Measurements from ENCODE around the gene C4orf50. TPM values are rescaled to one million over a fixed set of nuclear protein-coding genes. Genes with fewer than 3 reads are reported as not detected.
A peak's percentile ranks its signal among the peaks of the same experiment; 100 is the strongest.

Gene C4orf50
- total and polyA plus RNA-seq, 2 of the 4 experiments (the other 2 are of a cell fraction) = not detected

DNA sequence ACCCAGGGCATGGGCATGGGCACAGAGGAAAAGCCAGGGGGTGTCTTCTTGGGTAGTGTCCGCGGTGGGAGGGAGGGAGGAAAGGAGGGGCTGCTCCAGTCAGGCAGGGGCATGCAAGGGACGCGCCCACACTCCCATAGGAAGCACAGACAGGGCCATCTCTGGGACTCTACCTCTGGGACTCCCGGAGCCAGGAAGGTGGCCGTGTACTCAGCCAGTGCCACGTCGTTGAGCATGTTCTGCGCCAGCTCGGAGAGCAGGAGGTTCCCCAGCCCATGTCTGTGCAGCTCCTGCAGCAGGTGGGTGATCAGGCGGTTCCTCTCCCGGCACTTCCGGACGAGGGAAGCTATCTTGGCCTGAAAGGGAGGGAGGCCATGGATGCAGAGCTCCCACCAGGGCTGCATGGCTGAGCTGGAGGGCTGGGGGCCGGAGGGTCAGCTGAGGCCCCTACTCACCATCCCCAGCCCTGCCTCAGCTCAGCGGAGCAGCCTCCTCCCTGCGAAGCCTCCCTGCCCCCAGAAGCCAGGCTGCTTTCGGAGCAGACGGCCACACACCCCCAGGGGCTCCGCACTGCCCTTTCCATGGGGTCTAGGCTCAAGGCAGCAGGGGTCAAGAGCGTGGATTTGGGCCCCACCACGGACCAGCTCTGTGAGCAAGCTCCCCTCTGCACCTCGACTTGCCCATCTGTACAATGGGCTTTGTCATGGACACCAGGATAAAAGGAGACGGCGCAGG lies 44.6 kb downstream of the C4orf50 start:
- ChIA-PET POLR2A (ENCODE audit: unreplicated experiment) (no interaction called here), CTCF (no interaction called here)
- Histone ChIP-seq H3K9me1 (ENCODE audit: insufficient read depth, low read length) (no peaks in the 10 kb centered on the region), H2BK120ac (ENCODE audit: low read depth, low read length) (no peak overlapping the region), H4K20me1 (ENCODE audit: insufficient read depth, low read length) (no peaks in the 10 kb centered on the region), H4K91ac (ENCODE audit: insufficient read depth, low read depth, low read length) (no peak overlapping the region), H3K36me3 (ENCODE audit: control insufficient read depth, insufficient read depth, low read length) (no peaks in the 10 kb centered on the region), H3K4me3 (ENCODE audit: insufficient read depth, low read depth, low read length) (no peak overlapping the region), H4K8ac (ENCODE audit: low read depth in 2 of 2, low read length in 2 of 2) (no peak overlapping the region), H3K23ac (ENCODE audit: low read depth, low read length) (no peak overlapping the region), H2AK9ac (replicated peaks; ENCODE audit: low read depth, low read length, poor library complexity) (no peak overlapping the region), H4K5ac (ENCODE audit: low read depth, low read length) (no peak overlapping the region), H3K18ac (ENCODE audit: low read depth, low read length) (no peak overlapping the region), H3K4me1 (ENCODE audit: control insufficient read depth, insufficient read depth, low read length) (no peaks in the 10 kb centered on the region), H3K9me3 (ENCODE audit: control insufficient read depth, insufficient read depth, low read length) (no peaks in the 10 kb centered on the region), H3K9ac (ENCODE audit: low read depth, low read length) (no peak overlapping the region), H2AFZ (replicated peaks; ENCODE audit: low read length, poor library complexity) (peak overlapping the region; percentile 11), H3K4ac (ENCODE audit: low read depth, low read length) (no peak overlapping the region), H3K27ac (ENCODE audit: insufficient read depth, low read length) (no peak overlapping the region), H2BK15ac (ENCODE audit: low read depth, low read length) (no peak overlapping the region), H3K4me2 (ENCODE audit: low read depth, low read length) (no peak overlapping the region), H3K14ac (replicated peaks; ENCODE audit: low read depth, low read length) (no peak overlapping the region), H3K79me1 (ENCODE audit: low read depth in 1 of 2, low read length in 2 of 2) (no peaks in the 10 kb centered on the region), H2BK20ac (ENCODE audit: low read depth, low read length) (no peak overlapping the region), H3K27me3 (ENCODE audit: control insufficient read depth, insufficient read depth, low read length) (no peaks in the 10 kb centered on the region; the same call in 1 of the 2 replicates), H2AK5ac (ENCODE audit: low read depth, low read length) (no peak overlapping the region), H3K56ac (ENCODE audit: extremely low read depth, insufficient read depth, low read length) (no peak overlapping the region), H2BK5ac (ENCODE audit: low read depth, low read length, poor library complexity, severe bottlenecking) (no peak overlapping the region)
- 64% methylated on average over 8 of the region's 25 CpGs; no CpG with 5 or more reads in 1 of the 2 experiments for WGBS, 2 experiments (ENCODE audit: extremely low coverage in 2 of 2, insufficient read length in 1 of 2)
- TF ChIP-seq FOS (IDR thresholded peaks at IDR 0.05; ENCODE audit: low read depth, low read length) (no peak), BHLHE40 (IDR thresholded peaks at IDR 0.05; ENCODE audit: low read depth, low read length) (no peak), CHD1 (IDR thresholded peaks at IDR 0.05; ENCODE audit: low read depth, low read length) (no peak)
- TF ChIP-seq, protein P1, sequence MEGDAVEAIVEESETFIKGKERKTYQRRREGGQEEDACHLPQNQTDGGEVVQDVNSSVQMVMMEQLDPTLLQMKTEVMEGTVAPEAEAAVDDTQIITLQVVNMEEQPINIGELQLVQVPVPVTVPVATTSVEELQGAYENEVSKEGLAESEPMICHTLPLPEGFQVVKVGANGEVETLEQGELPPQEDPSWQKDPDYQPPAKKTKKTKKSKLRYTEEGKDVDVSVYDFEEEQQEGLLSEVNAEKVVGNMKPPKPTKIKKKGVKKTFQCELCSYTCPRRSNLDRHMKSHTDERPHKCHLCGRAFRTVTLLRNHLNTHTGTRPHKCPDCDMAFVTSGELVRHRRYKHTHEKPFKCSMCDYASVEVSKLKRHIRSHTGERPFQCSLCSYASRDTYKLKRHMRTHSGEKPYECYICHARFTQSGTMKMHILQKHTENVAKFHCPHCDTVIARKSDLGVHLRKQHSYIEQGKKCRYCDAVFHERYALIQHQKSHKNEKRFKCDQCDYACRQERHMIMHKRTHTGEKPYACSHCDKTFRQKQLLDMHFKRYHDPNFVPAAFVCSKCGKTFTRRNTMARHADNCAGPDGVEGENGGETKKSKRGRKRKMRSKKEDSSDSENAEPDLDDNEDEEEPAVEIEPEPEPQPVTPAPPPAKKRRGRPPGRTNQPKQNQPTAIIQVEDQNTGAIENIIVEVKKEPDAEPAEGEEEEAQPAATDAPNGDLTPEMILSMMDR (conservative IDR thresholded peaks at IDR 0.05; ENCODE audit: low read depth, low read length) = no peak
- dilution Hi-C loops (cut with HindIII; ENCODE audit: low sequenced_read_pairs, unreplicated experiment) (no loop called here), in situ Hi-C loops (cut with MboI; ENCODE audit: low sequenced_read_pairs) (no loop called here), intact Hi-C loops (cut with micrococcal nuclease) (no loop called here)
- DNase-seq = no peak
- BruUV-seq (replicated peaks) = no TSS peak
- ATAC-seq (ENCODE audit: low read depth) = no peak

Measured in IMR-90 (cell line).